NCI-H1105 (cell line): ENCODE results near the gene TULP4.
"Not testable (repeated sequence)": the region's sequence is repeated elsewhere in the genome, so short reads cannot be mapped to it uniquely, and the experiment has no call there.

Experiments
- DNase-seq: peaks from one replicate; lab custom pipeline; 2025; lab: John Stamatoyannopoulos, UW

TULP4 gene

GRCh38 chr6:158502263-158502950 is 190.1 kb downstream of the TULP4 start:
- no peak for DNase-seq

- DNase-seq, result no peak
Measured at GRCh38 chr6:158503222-158503621, 191.0 kb downstream of the TULP4 start.

GRCh38 chr6:158503846-158504245 is 191.6 kb downstream of the TULP4 start:
- no peak for DNase-seq

GRCh38 chr6:158505194-158505593 is 192.9 kb downstream of the TULP4 start:
- no peak for DNase-seq

GRCh38 chr6:158506601-158507000 is 194.3 kb downstream of the TULP4 start:
- peak; percentile 19 for DNase-seq

GRCh38 chr6:158507174-158507573 is 194.9 kb downstream of the TULP4 start:
- no peak for DNase-seq

GRCh38 chr6:158508450-158508849 is 196.2 kb downstream of the TULP4 start:
- no peak for DNase-seq

GRCh38 chr6:158509465-158509864 is 197.2 kb downstream of the TULP4 start:
- no peak for DNase-seq

- no peak for DNase-seq
Measured at GRCh38 chr6:158512809-158513208, 200.5 kb downstream of the TULP4 start.

GRCh38 chr6:158514176-158514575 is 201.9 kb downstream of the TULP4 start:
- DNase-seq, result no peak

- DNase-seq, result no peak
Measured at GRCh38 chr6:158514991-158515390, 202.7 kb downstream of the TULP4 start.

- no peak for DNase-seq
Measured at GRCh38 chr6:158516098-158516497, 203.8 kb downstream of the TULP4 start.

- no peak for DNase-seq
Measured at GRCh38 chr6:158517038-158517437, 204.8 kb downstream of the TULP4 start.

GRCh38 chr6:158517581-158517980 is 205.3 kb downstream of the TULP4 start:
- DNase-seq, result no peak

GRCh38 chr6:158518191-158519127 is 206.2 kb downstream of the TULP4 start:
- DNase-seq, result peak; percentile 88

- DNase-seq, result no peak
Measured at GRCh38 chr6:158519300-158519699, 207.0 kb downstream of the TULP4 start.

- DNase-seq, result no peak
Measured at GRCh38 chr6:158519761-158520160, 207.5 kb downstream of the TULP4 start.

- DNase-seq, result not testable (repeated sequence)
Measured at GRCh38 chr6:158520975-158521374, 208.7 kb downstream of the TULP4 start.

- DNase-seq, result no peak
Measured at GRCh38 chr6:158521759-158522158, 209.5 kb downstream of the TULP4 start.

- DNase-seq, result no peak
Measured at GRCh38 chr6:158522616-158523015, 210.4 kb downstream of the TULP4 start.

GRCh38 chr6:158524311-158524710 is 212.0 kb downstream of the TULP4 start:
- no peak for DNase-seq

GRCh38 chr6:158527858-158528257 is 215.6 kb downstream of the TULP4 start:
- not testable (repeated sequence) for DNase-seq

GRCh38 chr6:158528826-158529225 is 216.6 kb downstream of the TULP4 start:
- no peak for DNase-seq
